ENCODE measurements around the gene TUBGCP5. TPM values are rescaled to one million over a fixed set of nuclear protein-coding genes. Genes with fewer than 3 reads are reported as not detected.

TUBGCP5 gene
- total RNA-seq, 1 donor from 2014 or later, result 17.1 TPM

- TF ChIP-seq, protein P1, sequence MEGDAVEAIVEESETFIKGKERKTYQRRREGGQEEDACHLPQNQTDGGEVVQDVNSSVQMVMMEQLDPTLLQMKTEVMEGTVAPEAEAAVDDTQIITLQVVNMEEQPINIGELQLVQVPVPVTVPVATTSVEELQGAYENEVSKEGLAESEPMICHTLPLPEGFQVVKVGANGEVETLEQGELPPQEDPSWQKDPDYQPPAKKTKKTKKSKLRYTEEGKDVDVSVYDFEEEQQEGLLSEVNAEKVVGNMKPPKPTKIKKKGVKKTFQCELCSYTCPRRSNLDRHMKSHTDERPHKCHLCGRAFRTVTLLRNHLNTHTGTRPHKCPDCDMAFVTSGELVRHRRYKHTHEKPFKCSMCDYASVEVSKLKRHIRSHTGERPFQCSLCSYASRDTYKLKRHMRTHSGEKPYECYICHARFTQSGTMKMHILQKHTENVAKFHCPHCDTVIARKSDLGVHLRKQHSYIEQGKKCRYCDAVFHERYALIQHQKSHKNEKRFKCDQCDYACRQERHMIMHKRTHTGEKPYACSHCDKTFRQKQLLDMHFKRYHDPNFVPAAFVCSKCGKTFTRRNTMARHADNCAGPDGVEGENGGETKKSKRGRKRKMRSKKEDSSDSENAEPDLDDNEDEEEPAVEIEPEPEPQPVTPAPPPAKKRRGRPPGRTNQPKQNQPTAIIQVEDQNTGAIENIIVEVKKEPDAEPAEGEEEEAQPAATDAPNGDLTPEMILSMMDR (IDR thresholded peaks at IDR 0.05), result no peak
- H3K9me3 ChIP-seq, result no peaks in the 10 kb centered on the region
- intact Hi-C loops (cut with DNase I), result loop anchor here (10.0 kb wide), 2 partner anchors 65 to 135 kb away; partner anchors contain the start of genes NIPA2 and TUBGCP5
- no peak overlapping the region for H3K4me3 ChIP-seq
- no peaks in the 10 kb centered on the region for H3K27me3 ChIP-seq
- no peaks in the 10 kb centered on the region for H3K36me3 ChIP-seq
- no peak for DNase-seq (ENCODE audit: low spot score in 2 of 2)
- no peak overlapping the region for H3K27ac ChIP-seq
- H3K4me1 ChIP-seq, result peaks cover 10 to 19% of the 10 kb centered on the region in 2 donors
Measured at GRCh38 chr15:22969489-22969888, 69.9 kb downstream of the TUBGCP5 start.

- TF ChIP-seq, protein P1 (IDR thresholded peaks at IDR 0.05), result no peak
- Histone ChIP-seq H3K27me3 (no peaks in the 10 kb centered on the region), H3K9me3 (no peaks in the 10 kb centered on the region), H3K27ac (peak overlapping the region; percentile 75 to 88), H3K36me3 (no peaks in the 10 kb centered on the region), H3K4me1 (peaks cover 10 to 25% of the 10 kb centered on the region in 2 donors), H3K4me3 (no peak overlapping the region)
- intact Hi-C loops (cut with DNase I), result loop anchor here (10.0 kb wide), 2 partner anchors 66 to 134 kb away; partner anchors contain the start of genes NIPA2 and TUBGCP5
- DNase-seq (ENCODE audit: low spot score in 2 of 2), result no peak
Measured at GRCh38 chr15:22968366-22968765, 71.0 kb downstream of the TUBGCP5 start.

DNA sequence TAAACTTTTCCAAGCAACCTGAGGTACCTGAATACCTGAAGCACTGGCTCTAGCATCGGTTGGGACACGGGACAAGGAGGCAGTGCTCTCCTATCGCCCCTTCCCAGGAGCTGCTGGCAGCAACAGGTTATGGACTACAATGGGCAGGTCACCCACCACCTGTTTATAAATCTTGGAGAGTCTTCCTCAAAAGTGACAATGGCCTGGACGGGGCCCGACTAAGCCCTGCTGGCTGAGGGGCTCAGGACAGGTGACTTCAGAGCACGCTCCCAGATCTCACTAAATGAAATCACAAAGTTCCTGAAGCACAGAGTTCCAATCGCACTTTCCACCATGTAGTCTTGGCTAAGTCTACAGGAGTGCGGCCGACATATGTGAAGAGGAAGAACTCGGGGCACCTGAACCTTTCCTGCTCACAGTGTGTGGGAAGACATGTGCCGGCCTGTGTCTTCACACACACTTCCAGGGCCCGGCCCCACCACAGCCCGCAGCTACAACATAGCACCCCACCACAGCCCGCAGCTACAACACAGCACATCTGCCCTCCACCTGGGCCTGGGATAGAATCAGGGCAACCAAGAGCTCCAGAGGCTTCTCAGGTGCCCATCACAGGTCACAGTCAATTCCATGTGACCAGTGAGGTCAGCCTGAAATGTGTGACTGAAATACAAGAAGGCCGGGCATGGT lies 72.1 kb downstream of the TUBGCP5 start:
- TF ChIP-seq, protein P1 (IDR thresholded peaks at IDR 0.05), result no peak
- intact Hi-C loops (cut with DNase I), result loop anchor here (2.0 to 10.0 kb wide), 3 partner anchors 14 to 132 kb away; partner anchors contain the start of genes NIPA2 and TUBGCP5
- peak overlapping the region; percentile 75 to 88 for H3K27ac ChIP-seq
- H3K9me3 ChIP-seq, result no peaks in the 10 kb centered on the region
- no peaks in the 10 kb centered on the region for H3K36me3 ChIP-seq
- H3K27me3 ChIP-seq, result no peaks in the 10 kb centered on the region
- peaks cover 18 to 36% of the 10 kb centered on the region in 2 donors for H3K4me1 ChIP-seq
- DNase-seq (ENCODE audit: low spot score in 2 of 2), result no peak
- no peak overlapping the region for H3K4me3 ChIP-seq

DNA sequence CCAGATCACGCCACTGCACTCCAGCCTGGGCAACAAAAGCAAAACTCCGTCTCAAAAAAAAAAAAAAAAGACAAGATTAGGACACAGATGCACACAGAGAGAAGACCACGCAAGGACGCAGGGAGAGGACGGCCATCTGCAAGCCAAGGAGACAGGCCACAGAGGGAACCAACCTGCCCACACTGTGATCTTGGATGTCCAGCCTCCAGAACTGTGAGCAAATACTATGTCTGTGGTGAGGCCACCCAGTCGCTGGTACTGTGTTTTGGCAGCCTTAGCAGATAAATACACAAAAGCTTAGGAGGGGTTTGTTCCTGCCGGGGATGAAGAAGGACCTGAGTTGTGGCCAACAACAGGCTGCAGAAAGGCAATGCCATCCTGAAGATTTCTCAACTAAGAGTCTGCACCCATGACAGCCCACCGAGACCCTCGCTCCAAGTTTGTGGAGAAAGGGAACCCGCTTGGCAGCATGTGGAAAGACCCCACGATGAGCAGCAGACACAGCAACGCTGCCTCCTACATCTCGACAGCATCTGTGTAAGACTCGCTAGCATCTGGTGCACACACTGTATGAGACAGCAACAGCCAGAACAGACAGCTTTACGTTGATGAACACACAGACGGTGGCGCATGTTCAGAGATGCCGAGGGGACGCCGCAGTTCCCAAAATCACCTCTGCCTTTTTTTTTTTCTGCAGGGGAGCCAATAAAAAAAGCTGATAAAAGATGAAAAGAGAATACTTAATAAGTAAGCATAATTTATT lies 72.9 kb downstream of the TUBGCP5 start:
- Histone ChIP-seq H3K27ac (peak overlapping the region; percentile 84 to 88), H3K4me3 (no peak overlapping the region), H3K27me3 (no peaks in the 10 kb centered on the region), H3K36me3 (no peaks in the 10 kb centered on the region), H3K4me1 (peaks cover 22 to 41% of the 10 kb centered on the region in 2 donors), H3K9me3 (no peaks in the 10 kb centered on the region)
- no peak for DNase-seq (ENCODE audit: low spot score in 2 of 2)
- TF ChIP-seq, protein P1 (IDR thresholded peaks at IDR 0.05), result no peak
- intact Hi-C loops (cut with DNase I), result loop anchor here (2.0 to 10.0 kb wide), 3 partner anchors 14 to 132 kb away; partner anchors contain the start of genes NIPA2 and TUBGCP5

DNA sequence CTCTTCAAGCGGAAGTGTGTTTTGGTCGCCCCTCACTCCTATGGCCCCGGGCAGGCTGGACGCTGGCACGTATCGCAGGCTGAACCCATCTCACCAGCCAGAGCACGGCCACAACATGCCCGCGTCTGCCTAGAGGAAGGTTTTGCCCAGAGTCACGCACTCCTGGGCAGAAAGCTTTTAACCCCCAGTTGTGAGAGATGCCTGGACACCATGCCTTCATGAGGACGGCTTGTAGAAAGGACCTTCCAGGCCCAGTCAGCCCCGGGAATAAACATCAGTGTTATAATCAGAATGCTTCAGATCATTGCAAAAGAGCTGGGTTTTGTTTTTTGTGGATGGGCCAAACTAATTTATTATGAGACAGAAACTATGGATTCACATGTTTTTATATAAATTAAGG lies 75.7 kb downstream of the TUBGCP5 start:
- Histone ChIP-seq H3K4me3 (peak overlapping the region in 1 of 2 donors; percentile 45), H3K4me1 (peaks cover 37 to 57% of the 10 kb centered on the region in 2 donors), H3K27ac (peak overlapping the region; percentile 84 to 88), H3K9me3 (no peaks in the 10 kb centered on the region), H3K36me3 (no peaks in the 10 kb centered on the region), H3K27me3 (no peaks in the 10 kb centered on the region)
- DNase-seq (ENCODE audit: low spot score in 2 of 2), result no peak
- TF ChIP-seq, protein P1 (IDR thresholded peaks at IDR 0.05), result no peak
- intact Hi-C loops (cut with DNase I), result loop anchor here (2.0 to 10.0 kb wide), 3 partner anchors 17 to 129 kb away; partner anchors contain the start of genes CYFIP1, NIPA2 and TUBGCP5
